Measurements from ENCODE around the gene ZNF507. TPM values are rescaled to one million over a fixed set of nuclear protein-coding genes. Genes with fewer than 3 reads are reported as not detected.

ZNF507 gene
- total and polyA plus RNA-seq, 9 of the 15 experiments (the other 6 are each of a cell fraction or from before 2014, with no cell fraction given): 2.9 to 25.0 (median 10.4) TPM

GRCh38 chr19:32352241-32352630 lies 6.8 kb downstream of the ZNF507 start:
- Histone ChIP-seq H3K4me2 (ENCODE audit: insufficient read depth, low read length) (no peak overlapping the region), H3K9me3 (replicated peaks; ENCODE audit: control insufficient read depth, insufficient read depth, low read depth, low read length) (no peaks in the 10 kb centered on the region), H3K4me3 (no peak overlapping the region), H3K9ac (ENCODE audit: insufficient read depth in 1 of 2, low read depth in 2 of 2, low read length in 2 of 2) (no peak overlapping the region), H3K27ac (ENCODE audit: extremely low read depth, low read depth, low read length) (no peak overlapping the region), H3K36me3 (ENCODE audit: control insufficient read depth, insufficient read depth, low read length) (peaks cover 96% of the 10 kb centered on the region), H2AFZ (ENCODE audit: low read depth, low read length) (no peak overlapping the region), H3K4me1 (replicated peaks in 1 of 2; ENCODE audit: control insufficient read depth in 2 of 2, insufficient read depth in 2 of 2, low read length in 2 of 2) (peaks cover 0 to 7% of the 10 kb centered on the region in 2 experiments; a peak in 2 of 5 replicates), H4K20me1 (replicated peaks; ENCODE audit: control insufficient read depth, insufficient read depth, low read length) (no peaks in the 10 kb centered on the region), H3K9me1 (ENCODE audit: control insufficient read depth, insufficient read depth, low read length) (no peaks in the 10 kb centered on the region), H3K27me3 (ENCODE audit: control insufficient read depth in 2 of 2, insufficient read depth in 2 of 2, low read length in 2 of 2) (no peaks in the 10 kb centered on the region), H3K79me2 (ENCODE audit: control insufficient read depth, insufficient read depth, low read length) (peaks cover 75% of the 10 kb centered on the region)
- ATAC-seq (no peak), DNase-seq (ENCODE audit: extremely low read depth in 1 of 4, low spot score in 3 of 4) (no peak), FAIRE-seq (no peak)
- TF ChIP-seq HNRNPLL (IDR thresholded peaks at IDR 0.05; ENCODE audit: low read depth, low read length, poor library complexity, severe bottlenecking) (no peak), WHSC1 (IDR thresholded peaks at IDR 0.05; ENCODE audit: low read length) (no peak), ZNF551 (CRISPR knock-in tag; IDR thresholded peaks at IDR 0.05) (no peak), NFATC3 (IDR thresholded peaks at IDR 0.05) (no peak)
- ChIA-PET POLR2A (interaction anchor here (0.6 kb wide), 1 partner anchor 222 kb away, joined by 3 read pairs; no protein-coding TSS in a partner anchor), CTCF (ENCODE audit: low intra/inter-chr PET ratio) (no interaction called here)
- in situ Hi-C loops (cut with MboI) (no loop called here), intact Hi-C loops (cut with micrococcal nuclease) (no loop called here)
- BruUV-seq (replicated peaks): no TSS peak
- 67% methylated on average over 1 of the region's 1 CpG for WGBS (ENCODE audit: insufficient coverage, low coverage, missing lambda C conversion rate)

- FAIRE-seq: no peak
- Histone ChIP-seq H3K9me3 (replicated peaks; ENCODE audit: control insufficient read depth, insufficient read depth, low read depth, low read length) (no peaks in the 10 kb centered on the region), H3K9me1 (ENCODE audit: control insufficient read depth, insufficient read depth, low read length) (no peaks in the 10 kb centered on the region), H2AFZ (ENCODE audit: low read depth, low read length) (no peak overlapping the region), H3K79me2 (ENCODE audit: control insufficient read depth, insufficient read depth, low read length) (peaks cover 55% of the 10 kb centered on the region), H3K27ac (ENCODE audit: extremely low read depth, low read depth, low read length) (no peak overlapping the region), H3K9ac (ENCODE audit: insufficient read depth in 1 of 2, low read depth in 2 of 2, low read length in 2 of 2) (no peak overlapping the region), H3K4me1 (replicated peaks in 1 of 2; ENCODE audit: control insufficient read depth in 2 of 2, insufficient read depth in 2 of 2, low read length in 2 of 2) (peaks cover 0 to 7% of the 10 kb centered on the region in 2 experiments; a peak in 2 of 5 replicates), H3K27me3 (ENCODE audit: control insufficient read depth in 2 of 2, insufficient read depth in 2 of 2, low read length in 2 of 2) (no peaks in the 10 kb centered on the region), H3K4me2 (ENCODE audit: insufficient read depth, low read length) (no peak overlapping the region), H4K20me1 (replicated peaks; ENCODE audit: control insufficient read depth, insufficient read depth, low read length) (no peaks in the 10 kb centered on the region), H3K4me3 (no peak overlapping the region), H3K36me3 (ENCODE audit: control insufficient read depth, insufficient read depth, low read length) (peaks cover 97% of the 10 kb centered on the region)
- ChIA-PET POLR2A (interaction anchor here (0.7 to 1.5 kb wide), 2 partner anchors 9 to 123 kb away, joined by 3 read pairs; no protein-coding TSS in a partner anchor), CTCF (ENCODE audit: low intra/inter-chr PET ratio) (no interaction called here)
- TSS peak; percentile 9 for BruUV-seq (replicated peaks)
- no peak for DNase-seq (ENCODE audit: extremely low read depth in 1 of 4, low spot score in 3 of 4)
- no peak for ATAC-seq
- TF ChIP-seq POLR2B (IDR thresholded peaks at IDR 0.05; ENCODE audit: low read depth, partially characterized antibody) (no peak), KLF13 (tag; IDR thresholded peaks at IDR 0.05; ENCODE audit: borderline replicate concordance, low read depth) (no peak), GABPA (tag; conservative IDR thresholded peaks at IDR 0.05; ENCODE audit: low read depth) (no peak), RBM22 (IDR thresholded peaks at IDR 0.05; ENCODE audit: low read depth, low read length, poor library complexity, severe bottlenecking) (no peak)
- WGBS (ENCODE audit: insufficient coverage, low coverage, missing lambda C conversion rate): 96% methylated on average over 9 of the region's 9 CpGs
- in situ Hi-C loops (cut with MboI) (no loop called here), intact Hi-C loops (cut with micrococcal nuclease) (no loop called here)
Observed at GRCh38 chr19:32354345-32354744, 8.9 kb downstream of the ZNF507 start.
